ENCODE data around the gene C2orf69.
"Not testable (repeated sequence)": the region's sequence is repeated elsewhere in the genome, so short reads cannot be mapped to it uniquely, and the experiment has no call there.

Gene C2orf69

GRCh38 chr2:199911052-199911876, at the start of gene C2orf69:
Gene C2orf69, plus strand, starts transcription at chr2:199911293. Its CDS starts 146 bp downstream, at chr2:199911439.
- DNase-seq = peak; percentile 98

- no peak for DNase-seq
These were observed 48.3 kb upstream of the C2orf69 start for GRCh38 chr2:199862788-199863187.

GRCh38 chr2:199865905-199866304, 45.2 kb upstream of the C2orf69 start:
- no peak for DNase-seq

GRCh38 chr2:199868431-199869226, 42.5 kb upstream of the C2orf69 start:
- DNase-seq = no peak

GRCh38 chr2:199869227-199869541, 41.9 kb upstream of the C2orf69 start:
- DNase-seq = no peak

GRCh38 chr2:199869653-199870052, 41.4 kb upstream of the C2orf69 start:
- no peak for DNase-seq

- no peak for DNase-seq
These were observed 40.5 kb upstream of the C2orf69 start for GRCh38 chr2:199870581-199870980.

GRCh38 chr2:199874209-199874608, 36.9 kb upstream of the C2orf69 start:
- DNase-seq = no peak

- DNase-seq = no peak
These were observed 35.7 kb upstream of the C2orf69 start for GRCh38 chr2:199875400-199875799.

GRCh38 chr2:199882667-199883066, 28.4 kb upstream of the C2orf69 start:
- DNase-seq = no peak

GRCh38 chr2:199883474-199884212, 27.4 kb upstream of the C2orf69 start:
- DNase-seq = no peak

GRCh38 chr2:199895406-199895805, 15.7 kb upstream of the C2orf69 start:
- no peak for DNase-seq

- DNase-seq = no peak
These were observed 14.5 kb upstream of the C2orf69 start for GRCh38 chr2:199896617-199897016.

GRCh38 chr2:199901942-199902341, 9.2 kb upstream of the C2orf69 start:
- DNase-seq = no peak

- DNase-seq = no peak
These were observed 8.5 kb upstream of the C2orf69 start for GRCh38 chr2:199902486-199903110.

- DNase-seq = no peak
These were observed 8.0 kb upstream of the C2orf69 start for GRCh38 chr2:199903111-199903510.

GRCh38 chr2:199907008-199907714, 3.9 kb upstream of the C2orf69 start:
- no peak for DNase-seq

- DNase-seq = no peak
These were observed 598 bp upstream of the C2orf69 start for GRCh38 chr2:199910338-199911051.

- no peak for DNase-seq
These were observed 726 bp downstream of the C2orf69 start for GRCh38 chr2:199911877-199912161.

GRCh38 chr2:199912553-199913114, 1.5 kb downstream of the C2orf69 start:
- DNase-seq = not testable (repeated sequence)

GRCh38 chr2:199914372-199914958, 3.4 kb downstream of the C2orf69 start:
- DNase-seq = no peak

Data from left hindlimb (tissue), 1 donor.